GM08714 (cell line): Measurements from ENCODE around the gene WFDC5.

Experiments
- H3K4me3 ChIP-seq: fragments of 200-500 bp; sonication (Bioruptor generic); 2 replicates; pipeline ENCODE4 v1.5.1; 2014; ENCODE audit warnings: mild to moderate bottlenecking, low read length, inconsistent platforms
- ZNF274 ChIP-seq: IDR thresholded peaks from 2 replicates; pipeline ENCODE4 v1.6.1; 2012; ENCODE audit warnings: mild to moderate bottlenecking, low read depth, low read length

The WFDC5 gene

DNA sequence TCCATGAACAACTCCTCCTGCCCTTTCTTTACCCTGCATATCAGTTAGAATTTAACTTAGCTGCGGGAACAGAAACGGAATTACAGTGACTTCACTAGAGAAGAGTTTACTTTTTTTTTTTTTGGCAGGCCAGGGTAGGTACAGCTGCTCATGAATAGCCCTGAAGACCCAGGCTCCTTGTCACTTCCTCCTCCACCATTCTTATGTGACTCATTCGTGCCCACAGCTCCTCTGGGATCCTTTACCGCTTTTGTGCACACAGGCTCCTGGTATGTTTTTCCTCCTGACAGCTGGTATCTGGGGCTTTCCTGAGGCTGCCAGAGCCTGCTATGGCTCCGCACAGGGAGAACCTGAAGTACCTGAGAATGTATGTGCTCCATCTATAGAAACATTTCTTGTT, 10.2 kb downstream of the WFDC5 start:
- TF ChIP-seq ZNF274, result no peak

DNA sequence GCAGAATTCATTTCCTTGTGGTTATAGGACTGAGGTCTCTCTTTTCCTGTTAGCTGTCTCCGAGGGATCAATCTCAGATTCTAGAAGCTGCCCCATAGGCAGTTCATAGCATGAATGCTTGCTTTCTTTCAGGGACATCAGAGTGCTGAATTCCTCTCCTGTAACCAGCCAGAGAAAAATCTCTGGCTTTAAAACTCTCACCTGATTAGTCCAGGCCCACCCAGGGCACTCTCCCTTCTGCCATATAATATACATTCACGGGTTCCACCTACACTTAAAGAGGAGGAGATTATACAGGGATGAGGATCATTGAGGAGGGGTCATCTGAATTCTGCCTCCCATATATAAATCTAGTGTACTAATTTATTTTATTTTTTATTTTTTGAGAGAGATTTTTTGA, 11.9 kb downstream of the WFDC5 start:
- TF ChIP-seq ZNF274, result no peak
- H3K4me3 ChIP-seq, result no peak overlapping the region

More for the DNA sequence above, 10.2 kb downstream of the WFDC5 start:
- no peak overlapping the region for H3K4me3 ChIP-seq

DNA sequence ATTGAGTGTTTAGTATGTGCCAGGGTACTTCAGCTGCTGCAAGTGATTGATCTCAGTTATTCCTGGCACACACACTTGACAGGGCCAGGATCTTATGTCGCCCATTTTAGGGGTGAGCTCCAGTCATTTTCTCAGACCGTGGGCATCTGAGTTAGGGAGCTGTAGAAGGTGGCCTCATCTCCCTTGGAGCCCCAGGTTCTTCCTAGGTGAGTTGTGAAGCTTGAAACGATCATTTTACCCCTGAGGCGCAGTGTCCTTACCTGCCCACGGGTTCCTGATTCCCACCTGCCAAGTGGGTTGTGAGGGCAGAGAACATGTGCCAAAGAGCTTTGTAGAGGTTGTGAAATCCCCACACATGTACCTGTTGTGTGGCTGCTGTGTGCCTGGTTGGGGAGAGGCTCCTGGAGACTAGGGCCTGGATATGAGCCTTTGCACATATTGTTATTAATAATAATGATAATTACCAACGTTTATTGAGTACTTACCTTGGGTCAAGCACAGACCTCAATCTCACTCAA, 13.6 kb downstream of the WFDC5 start:
- TF ChIP-seq ZNF274, result no peak
- H3K4me3 ChIP-seq, result no peak overlapping the region

DNA sequence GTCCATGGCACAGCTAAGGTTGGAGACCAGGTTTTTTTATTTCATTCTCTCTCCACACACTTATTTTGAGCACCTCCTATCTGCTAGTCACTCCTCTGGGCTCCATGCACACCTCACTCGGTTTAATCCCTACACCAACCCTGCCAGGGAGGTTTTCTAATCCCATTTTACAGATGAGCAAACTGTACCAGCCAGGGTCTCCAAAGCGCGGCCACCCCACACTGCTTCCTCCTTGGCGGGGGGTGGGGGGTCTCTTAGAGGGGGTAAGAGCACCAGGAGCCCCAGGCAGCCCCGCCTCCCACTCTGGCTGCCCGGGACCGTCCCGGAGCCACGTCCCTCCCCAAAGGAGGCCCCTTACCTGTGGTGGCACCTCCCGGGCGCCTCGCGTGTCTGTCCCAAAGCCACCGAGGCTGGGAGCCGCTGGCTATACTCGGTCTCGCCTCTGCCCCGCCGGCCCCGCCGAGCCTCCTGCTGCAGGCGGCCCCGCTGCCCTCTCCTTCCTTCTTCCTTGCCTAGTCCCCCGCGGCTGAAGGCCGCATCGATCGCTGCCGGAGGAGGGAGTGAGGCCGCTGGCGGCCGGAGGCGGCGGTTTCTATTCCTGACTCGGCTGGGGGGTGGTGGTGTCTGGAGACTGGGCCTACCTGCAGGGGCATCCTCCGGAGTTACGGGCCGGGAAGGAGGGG, 14.3 kb downstream of the WFDC5 start, which contains the start of gene KCNS1:
Gene KCNS1 (minus strand): TSS at position 565 of the 683 bp plus-strand sequence. CDS start 1,891 bp downstream, outside the sequence.
- no peak for TF ChIP-seq ZNF274
- no peak within 1 kb of the TSS for H3K4me3 ChIP-seq

DNA sequence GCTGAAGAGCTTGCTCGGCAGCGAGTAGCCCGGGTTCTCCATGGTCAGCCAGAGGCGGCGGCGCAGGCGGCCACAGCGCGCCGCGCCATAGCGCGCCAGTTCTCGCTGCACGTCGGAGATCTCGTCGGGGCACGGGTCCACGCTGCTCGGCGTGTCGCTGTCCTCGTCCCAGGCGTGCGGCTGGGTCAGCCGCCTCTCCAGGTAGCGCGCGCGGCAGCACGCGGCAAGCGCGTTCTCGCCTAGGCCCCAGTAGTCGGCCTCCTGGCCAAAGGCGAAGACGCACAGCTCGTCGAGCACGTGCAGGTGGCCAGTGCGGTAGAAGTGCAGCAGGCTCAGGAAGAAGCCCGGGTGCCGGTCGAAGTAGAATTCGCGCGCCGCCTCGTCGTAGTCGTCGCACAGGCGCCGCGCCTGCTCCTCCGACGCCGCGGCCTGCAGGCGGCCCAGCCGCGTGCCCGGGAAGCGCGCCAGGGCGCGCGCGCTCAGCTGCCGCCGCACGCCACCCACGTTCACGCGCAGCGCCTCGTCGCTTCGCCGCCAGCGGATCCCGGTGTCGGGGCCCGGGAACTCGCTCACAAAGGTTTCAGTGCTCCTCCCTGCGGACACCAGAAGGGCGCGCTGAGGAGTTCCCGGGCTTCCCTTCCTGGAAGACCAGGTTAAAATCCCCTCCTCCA, 16.7 kb downstream of the WFDC5 start:
- H3K4me3 ChIP-seq, result no peak overlapping the region; the same call in 1 of the 2 replicates
- no peak for TF ChIP-seq ZNF274

DNA sequence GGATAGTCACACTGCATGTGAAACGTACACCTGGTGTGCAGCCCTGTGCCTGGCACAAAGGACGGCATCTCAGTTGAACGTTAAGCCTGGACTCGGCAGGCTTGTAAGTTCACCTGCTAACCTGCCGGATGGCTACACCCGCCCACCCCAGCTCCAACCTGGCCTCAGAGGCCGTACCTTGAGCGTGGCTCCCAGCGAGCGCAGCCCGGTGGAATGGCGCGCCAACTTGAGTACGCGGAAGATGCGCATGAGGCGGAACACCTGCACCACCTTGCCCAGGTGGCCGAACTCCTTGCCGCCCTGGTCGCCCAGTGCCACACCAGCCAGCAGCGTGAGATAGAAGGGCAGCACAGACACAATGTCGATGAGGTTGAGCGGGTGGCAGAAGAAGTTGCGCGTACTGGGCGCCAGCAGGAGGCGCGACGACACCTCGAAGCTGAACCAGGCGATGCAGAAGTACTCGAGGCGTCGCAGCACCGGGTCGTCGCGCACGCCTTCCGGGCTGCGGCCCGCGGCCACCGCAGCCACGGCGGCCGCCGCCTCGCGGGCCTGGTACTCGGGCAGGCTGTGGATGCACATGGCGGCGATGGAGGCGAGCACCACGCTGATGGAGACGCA, 17.4 kb downstream of the WFDC5 start:
- no peak overlapping the region; the same call in 1 of the 2 replicates for H3K4me3 ChIP-seq
- TF ChIP-seq ZNF274, result no peak

DNA sequence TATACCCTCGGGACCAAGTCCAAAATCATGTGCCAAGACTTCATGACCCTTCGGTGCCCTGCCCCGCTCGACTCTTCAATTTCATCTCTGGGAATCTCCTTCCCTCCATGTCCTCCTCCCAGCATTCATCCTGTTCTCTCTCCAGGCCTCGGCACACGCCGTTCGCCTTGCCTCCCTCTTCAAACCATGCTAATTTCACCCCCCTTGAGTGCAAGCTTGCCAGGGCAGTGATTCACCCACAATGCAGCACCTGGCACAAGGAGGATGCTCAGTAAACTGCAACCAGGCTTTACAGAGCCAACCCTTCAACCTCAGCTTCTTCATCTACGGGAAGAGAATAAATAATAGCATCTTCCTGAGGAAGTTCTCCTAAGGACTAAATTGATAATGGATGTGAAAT, 18.2 kb downstream of the WFDC5 start:
- TF ChIP-seq ZNF274, result no peak

GRCh38 chr20:45095805-45096238, 19.2 kb downstream of the WFDC5 start:
- H3K4me3 ChIP-seq, result no peak overlapping the region
- TF ChIP-seq ZNF274, result no peak

More for the DNA sequence above, 18.2 kb downstream of the WFDC5 start:
- H3K4me3 ChIP-seq, result no peak overlapping the region

GRCh38 chr20:45094864-45095574, 20.0 kb downstream of the WFDC5 start:
- H3K4me3 ChIP-seq, result no peak overlapping the region
- no peak for TF ChIP-seq ZNF274

GRCh38 chr20:45094201-45094600, 20.8 kb downstream of the WFDC5 start:
- TF ChIP-seq ZNF274, result no peak
- no peak overlapping the region for H3K4me3 ChIP-seq

GRCh38 chr20:45092898-45093297, 22.1 kb downstream of the WFDC5 start:
- H3K4me3 ChIP-seq, result no peak overlapping the region
- TF ChIP-seq ZNF274, result no peak

- no peak for TF ChIP-seq ZNF274
- H3K4me3 ChIP-seq, result no peak overlapping the region
These were observed 23.6 kb downstream of the WFDC5 start for GRCh38 chr20:45091366-45091765.

DNA sequence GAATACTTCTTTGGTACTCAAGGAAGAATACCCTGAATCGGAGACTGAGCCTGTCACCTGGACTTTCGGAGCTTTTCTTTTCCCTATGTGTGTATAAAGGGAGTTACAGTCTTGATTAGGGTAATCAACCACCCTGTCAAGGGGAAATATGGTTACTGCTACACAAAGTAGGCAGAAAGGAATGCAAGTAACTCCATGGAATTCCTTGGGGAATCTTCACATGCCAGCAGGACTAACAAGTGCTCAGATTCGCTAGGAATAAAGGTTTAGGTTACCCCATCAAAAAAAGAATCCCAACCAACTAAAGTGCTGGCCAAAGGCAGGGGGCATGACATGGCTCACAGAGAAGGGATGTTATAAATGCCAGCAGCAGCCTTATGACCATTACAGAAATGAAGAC, 24.5 kb downstream of the WFDC5 start:
- no peak for TF ChIP-seq ZNF274
- no peak overlapping the region for H3K4me3 ChIP-seq

GRCh38 chr20:45088247-45088646, 26.7 kb downstream of the WFDC5 start:
- no peak overlapping the region for H3K4me3 ChIP-seq
- TF ChIP-seq ZNF274, result no peak
